GM12878 (cell line): ENCODE data around the gene TERB2. TPM values are rescaled to one million over a fixed set of nuclear protein-coding genes. Genes with fewer than 3 reads are reported as not detected.

Experiments used
- ATAC-seq: fragments of 200-7000 bp; cut with Tn5 transposase; 3 replicates; pipeline ENCODE4 v1.9.1; 2020; ENCODE audit warnings: mild to moderate bottlenecking, moderate library complexity
- BruUV-seq: library from RNA; stranded (reverse); fragments of 400-500 nt; replicated peaks from 2 replicates; lab custom pipeline; 2021; lab: Mats Ljungman, UMichigan
- CTCF ChIA-PET: fragments of 300-600 bp; sonication (Branson Sonifier 250); formaldehyde crosslinking; extraction: SDS; loops from one replicate; lab custom pipeline; 2021; ENCODE audit warnings: inconsistent platforms; lab: Yijun Ruan, JAX
- POLR2A ChIA-PET: fragments of 350-600 bp; formaldehyde crosslinking; extraction: SDS; loops from one replicate; lab custom pipeline; 2021; ENCODE audit warnings: inconsistent platforms; lab: Charles Lee
- RAD21 ChIA-PET: fragments of 300-600 bp; sonication (Branson Sonifier 250); formaldehyde crosslinking; loops from one replicate; lab custom pipeline; 2023; ENCODE audit warnings: antibody characterized with exemption; ENCODE audit not compliant: unreplicated experiment; lab: Charles Lee
- SMC1A ChIA-PET: fragments of 300-600 bp; sonication (Branson Sonifier 250); formaldehyde crosslinking; loops from one replicate; lab custom pipeline; 2023; ENCODE audit not compliant: unreplicated experiment, uncharacterized antibody; lab: Charles Lee
- DNase-seq: peaks from one replicate; pipeline ENCODE4 v3.0.0-alpha.2; 2011; ENCODE audit warnings: low read depth, low spot score
- FAIRE-seq: peaks from 3 replicates; lab custom pipeline; 2011; peaks lifted over from hg19 to GRCh38; lab: Jason Lieb, UNC
- H2AFZ ChIP-seq: 2 replicates; pipeline ENCODE4 v1.6.0; 2011; ENCODE audit warnings: low read depth, low read length, control low read depth; ENCODE audit not compliant: control insufficient read depth
- H3K27ac ChIP-seq: 2 replicates; pipeline ENCODE4 v1.5.1; 2011; ENCODE audit warnings: control low read depth; ENCODE audit not compliant: control insufficient read depth, insufficient read depth
- H3K27me3 ChIP-seq, 2 experiments: replicated peaks in 1 of 2; 2 replicates each; pipeline versions ENCODE4 v1.6.0 to v1.6.1; 2011; ENCODE audit warnings: low read length in 1 of 2; ENCODE audit not compliant: control insufficient read depth in 2 of 2, insufficient read depth in 2 of 2
- H3K36me3 ChIP-seq, 2 experiments: 2 replicates each; pipeline ENCODE4 v1.5.1; 2011; ENCODE audit warnings: low read length in 1 of 2; ENCODE audit not compliant: control insufficient read depth in 2 of 2, insufficient read depth in 2 of 2
- H3K4me1 ChIP-seq: 2 replicates; pipeline ENCODE4 v1.6.1; 2011; ENCODE audit warnings: mild to moderate bottlenecking, low read length, moderate library complexity, mixed read lengths; ENCODE audit not compliant: control insufficient read depth, insufficient read depth
- H3K4me2 ChIP-seq: 2 replicates; pipeline ENCODE4 v1.6.0; 2011; ENCODE audit warnings: control low read depth; ENCODE audit not compliant: control insufficient read depth, insufficient read depth
- H3K4me3 ChIP-seq: fragments of 200-600 bp; sonication (generic); 2 replicates; pipeline ENCODE4 v1.5.1; 2016
- H3K79me2 ChIP-seq: 2 replicates; pipeline ENCODE4 v1.6.0; 2011; ENCODE audit warnings: low read length; ENCODE audit not compliant: control insufficient read depth, insufficient read depth
- H3K9ac ChIP-seq: 2 replicates; pipeline ENCODE4 v1.8.0; 2011; ENCODE audit warnings: low read length, control low read depth, mixed read lengths; ENCODE audit not compliant: control insufficient read depth, insufficient read depth
- H3K9me3 ChIP-seq: replicated peaks from 3 replicates; pipeline ENCODE4 v1.5.1; 2011; ENCODE audit warnings: mild to moderate bottlenecking, low read length; ENCODE audit not compliant: control insufficient read depth, insufficient read depth
- H4K20me1 ChIP-seq: 2 replicates; pipeline ENCODE4 v1.6.0; 2011; ENCODE audit not compliant: control insufficient read depth, insufficient read depth
- CREM ChIP-seq: IDR thresholded peaks from 2 replicates; pipeline ENCODE4 v1.6.1; 2014; ENCODE audit warnings: antibody characterized with exemption, low read depth
- E2F4 ChIP-seq: IDR thresholded peaks from 2 replicates; pipeline ENCODE4 v1.6.1; 2012; ENCODE audit warnings: low read depth, low read length, improper control_type of control experiment
- HDAC6 ChIP-seq: fragments of 200-600 bp; sonication (generic); IDR thresholded peaks from one replicate; pipeline ENCODE4 v1.8.0; 2017; ENCODE audit warnings: antibody characterized with exemption; ENCODE audit not compliant: unreplicated experiment
- HSF1 ChIP-seq: fragments of 150-350 bp; IDR thresholded peaks from 2 replicates; pipeline ENCODE4 v1.6.1; 2014; ENCODE audit warnings: mild to moderate bottlenecking, low read depth, low read length
- IKZF2 ChIP-seq, 2 experiments: fragments of 450-650 bp; IDR thresholded peaks; 2 replicates each; pipeline ENCODE4 v1.6.1; 2017; ENCODE audit warnings: mild to moderate bottlenecking in 2 of 2, moderate library complexity in 2 of 2
- MEF2A ChIP-seq: IDR thresholded peaks from 2 replicates; pipeline ENCODE4 v1.6.1; 2011; ENCODE audit warnings: low read depth, mild to moderate bottlenecking, low read length, moderate library complexity; ENCODE audit not compliant: insufficient read depth
- MEF2B ChIP-seq: fragments of 450-650 bp; IDR thresholded peaks from 2 replicates; pipeline ENCODE4 v1.6.1; 2018; ENCODE audit warnings: mild to moderate bottlenecking, moderate library complexity; ENCODE audit not compliant: partially characterized antibody, poor library complexity, severe bottlenecking
- MYC ChIP-seq: IDR thresholded peaks from 2 replicates; pipeline ENCODE4 v1.6.1; 2011; ENCODE audit warnings: mild to moderate bottlenecking, low read length, moderate library complexity, inconsistent platforms; ENCODE audit not compliant: insufficient read depth, insufficient replicate concordance, insufficient read length, severe bottlenecking
- RELB ChIP-seq: fragments of 450-650 bp; IDR thresholded peaks from 2 replicates; pipeline ENCODE4 v1.6.1; 2017; ENCODE audit warnings: low read depth, mild to moderate bottlenecking, moderate library complexity
- WGBS: methylation state at CpG from one replicate; pipeline ENCODE4 v1.1.6; 2016; ENCODE audit warnings: low lambda C conversion rate; ENCODE audit not compliant: insufficient replicate concordance, insufficient coverage; ENCODE audit errors: missing lambda C conversion rate; 5-methylcytosine and 5-hydroxymethylcytosine counted together
- in situ Hi-C: fragments of 300-500 bp; cut with MboI; formaldehyde crosslinking; loops from 9 replicates; pipeline ENCODE4 v1.14.3; 2018; ENCODE audit warnings: mixed read lengths
- intact Hi-C: fragments of 100-400 bp; cut with micrococcal nuclease; formaldehyde crosslinking; loops from one replicate; pipeline ENCODE4 v1.14.2; 2022; ENCODE audit not compliant: unreplicated experiment
- polyA plus RNA-seq, 11 experiments: library from polyadenylated mRNA; depleted of rRNA in 4 of 11; unstranded in 6 of 11; stranded (reverse) in 5 of 11; fragments of >200 nt; fragmentation: Nextera tagmentation in 4 of 11; fragmentation: Illumina TruSeq in 1 of 11; extraction: Ambion mirVana in 4 of 11; extraction: Trizol in 1 of 11; gene quantifications; 1 replicate in 1 of 11; 2 replicates in 10 of 11; pipeline versions ENCODE4 v1.2.1 to v1.2.3, GENCODE V29; 2011 to 2016; ENCODE audit warnings: inconsistent platforms in 2 of 11, missing spikeins in 2 of 11, low read depth in 1 of 11
- total RNA-seq, 4 experiments: library from RNA; depleted of rRNA in 3 of 4; stranded (reverse); fragments of >200 nt in 3 of 4; fragmentation: Illumina TruSeq in 1 of 4; extraction: Trizol in 1 of 4; gene quantifications; 2 replicates each; pipeline versions ENCODE4 v1.2.1 to v1.2.3, GENCODE V29; 2013 to 2021
- TF ChIP-seq, protein P1 (sequence below): fragments of 450-650 bp; IDR thresholded peaks from 2 replicates; pipeline ENCODE4 v1.6.1; 2016; ENCODE audit warnings: mild to moderate bottlenecking, moderate library complexity, borderline replicate concordance

Gene TERB2
- total and polyA plus RNA-seq, 10 of the 15 experiments (the other 5 are each of a cell fraction or from before 2014, with no cell fraction given) = not detected

DNA sequence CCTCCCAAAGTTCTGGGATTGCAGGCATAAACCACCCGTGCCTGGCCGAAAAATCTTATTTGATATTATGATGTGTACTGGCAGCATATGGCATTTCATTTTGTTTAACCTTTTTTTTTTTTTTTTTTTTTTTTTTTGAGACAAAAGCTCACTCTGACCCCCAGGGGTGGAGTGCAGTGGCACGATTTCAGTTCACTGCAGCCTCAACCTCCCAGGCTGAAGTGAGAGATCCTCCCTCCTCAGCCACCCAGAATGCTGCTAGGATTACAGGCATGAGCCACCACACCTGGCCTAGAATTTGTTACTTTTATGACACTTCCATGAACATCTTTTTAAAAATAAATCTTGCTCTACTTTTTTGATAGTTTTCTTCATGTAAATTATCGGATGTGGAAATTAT lies 12.0 kb downstream of the TERB2 start:
- ATAC-seq (peak; percentile 31; the same call in 2 of the 3 replicates), DNase-seq (no peak), FAIRE-seq (no peak)
- Histone ChIP-seq H3K36me3 (no peaks in the 10 kb centered on the region), H2AFZ (no peak overlapping the region), H3K27me3 (no peaks in the 10 kb centered on the region), H3K79me2 (no peaks in the 10 kb centered on the region), H3K27ac (no peak overlapping the region), H3K4me2 (no peak overlapping the region), H3K4me3 (no peak overlapping the region), H3K9ac (no peak overlapping the region), H4K20me1 (no peaks in the 10 kb centered on the region), H3K4me1 (no peaks in the 10 kb centered on the region), H3K9me3 (no peaks in the 10 kb centered on the region)
- in situ Hi-C loops = no loop called here
- RAD21 ChIA-PET = interaction anchor here (1.1 to 1.8 kb wide), 6 partner anchors 9 to 165 kb away, joined by 3 to 16 read pairs (median 6); no protein-coding TSS in a partner anchor
- 56% methylated on average over 4 of the region's 4 CpGs for WGBS
- intact Hi-C loops = no loop called here
- SMC1A ChIA-PET = interaction anchor here (0.6 to 1.9 kb wide), 7 partner anchors 9 to 296 kb away, joined by 3 to 10 read pairs (median 4); no protein-coding TSS in a partner anchor
- CTCF ChIA-PET = interaction anchor here (0.6 to 5.4 kb wide), 6 partner anchors 10 to 377 kb away, joined by 4 to 54 read pairs (median 9); no protein-coding TSS in a partner anchor
- no TSS peak for BruUV-seq
- POLR2A ChIA-PET = interaction anchor here (0.6 kb wide), 1 partner anchor 1001 kb away, joined by 3 read pairs; no protein-coding TSS in a partner anchor
- TF ChIP-seq E2F4 = no peak
- no peak for TF ChIP-seq CREM
- TF ChIP-seq MEF2B = no peak
- TF ChIP-seq, protein P1, sequence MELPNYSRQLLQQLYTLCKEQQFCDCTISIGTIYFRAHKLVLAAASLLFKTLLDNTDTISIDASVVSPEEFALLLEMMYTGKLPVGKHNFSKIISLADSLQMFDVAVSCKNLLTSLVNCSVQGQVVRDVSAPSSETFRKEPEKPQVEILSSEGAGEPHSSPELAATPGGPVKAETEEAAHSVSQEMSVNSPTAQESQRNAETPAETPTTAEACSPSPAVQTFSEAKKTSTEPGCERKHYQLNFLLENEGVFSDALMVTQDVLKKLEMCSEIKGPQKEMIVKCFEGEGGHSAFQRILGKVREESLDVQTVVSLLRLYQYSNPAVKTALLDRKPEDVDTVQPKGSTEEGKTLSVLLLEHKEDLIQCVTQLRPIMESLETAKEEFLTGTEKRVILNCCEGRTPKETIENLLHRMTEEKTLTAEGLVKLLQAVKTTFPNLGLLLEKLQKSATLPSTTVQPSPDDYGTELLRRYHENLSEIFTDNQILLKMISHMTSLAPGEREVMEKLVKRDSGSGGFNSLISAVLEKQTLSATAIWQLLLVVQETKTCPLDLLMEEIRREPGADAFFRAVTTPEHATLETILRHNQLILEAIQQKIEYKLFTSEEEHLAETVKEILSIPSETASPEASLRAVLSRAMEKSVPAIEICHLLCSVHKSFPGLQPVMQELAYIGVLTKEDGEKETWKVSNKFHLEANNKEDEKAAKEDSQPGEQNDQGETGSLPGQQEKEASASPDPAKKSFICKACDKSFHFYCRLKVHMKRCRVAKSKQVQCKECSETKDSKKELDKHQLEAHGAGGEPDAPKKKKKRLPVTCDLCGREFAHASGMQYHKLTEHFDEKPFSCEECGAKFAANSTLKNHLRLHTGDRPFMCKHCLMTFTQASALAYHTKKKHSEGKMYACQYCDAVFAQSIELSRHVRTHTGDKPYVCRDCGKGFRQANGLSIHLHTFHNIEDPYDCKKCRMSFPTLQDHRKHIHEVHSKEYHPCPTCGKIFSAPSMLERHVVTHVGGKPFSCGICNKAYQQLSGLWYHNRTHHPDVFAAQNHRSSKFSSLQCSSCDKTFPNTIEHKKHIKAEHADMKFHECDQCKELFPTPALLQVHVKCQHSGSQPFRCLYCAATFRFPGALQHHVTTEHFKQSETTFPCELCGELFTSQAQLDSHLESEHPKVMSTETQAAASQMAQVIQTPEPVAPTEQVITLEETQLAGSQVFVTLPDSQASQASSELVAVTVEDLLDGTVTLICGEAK = no peak
- no peak for TF ChIP-seq MYC
- no peak for TF ChIP-seq RELB
- TF ChIP-seq HSF1 = no peak
- TF ChIP-seq HDAC6 = no peak
- TF ChIP-seq MEF2A = no peak
- no peak for TF ChIP-seq IKZF2 (IDR thresholded peaks at IDR 0.05)
